Lower leg skin (tissue), 3 donors: Measurements from ENCODE around the gene PDZRN4.

Experiments
- POLR2A ChIP-seq, 2 donors: fragments of 450-650 bp; IDR thresholded peaks; one replicate each; pipeline ENCODE4 v1.6.1; 2016 to 2017; ENCODE audit warnings: antibody characterized with exemption in 2 of 2, mild to moderate bottlenecking in 1 of 2, moderate library complexity in 1 of 2
- TF ChIP-seq, protein P1 (sequence below), 3 donors: fragments of 450-650 bp; IDR thresholded peaks; one replicate each; pipeline ENCODE4 v1.5.1; 2016; ENCODE audit warnings: antibody characterized with exemption in 3 of 3, mild to moderate bottlenecking in 3 of 3, moderate library complexity in 2 of 3

DNA sequence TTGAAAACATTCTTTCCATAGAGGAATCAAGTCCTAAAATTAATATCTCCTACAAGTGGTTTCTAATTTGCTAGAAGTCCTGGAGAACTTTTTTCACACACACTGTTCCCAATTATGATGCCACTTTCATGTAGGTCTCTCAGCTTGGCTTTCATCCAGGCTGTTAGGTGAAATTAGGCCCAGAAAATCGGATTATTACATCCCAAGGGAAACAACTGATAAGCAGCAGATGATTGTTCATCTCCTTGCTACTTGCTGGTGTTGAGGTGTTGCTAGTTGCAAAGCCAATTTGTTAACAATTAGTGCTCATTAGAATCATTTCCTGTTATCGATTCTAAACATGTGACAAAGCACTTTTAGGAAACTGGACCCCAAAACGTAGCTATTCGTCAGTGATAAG lies 248.0 kb downstream of the PDZRN4 start:
- TF ChIP-seq, protein P1, sequence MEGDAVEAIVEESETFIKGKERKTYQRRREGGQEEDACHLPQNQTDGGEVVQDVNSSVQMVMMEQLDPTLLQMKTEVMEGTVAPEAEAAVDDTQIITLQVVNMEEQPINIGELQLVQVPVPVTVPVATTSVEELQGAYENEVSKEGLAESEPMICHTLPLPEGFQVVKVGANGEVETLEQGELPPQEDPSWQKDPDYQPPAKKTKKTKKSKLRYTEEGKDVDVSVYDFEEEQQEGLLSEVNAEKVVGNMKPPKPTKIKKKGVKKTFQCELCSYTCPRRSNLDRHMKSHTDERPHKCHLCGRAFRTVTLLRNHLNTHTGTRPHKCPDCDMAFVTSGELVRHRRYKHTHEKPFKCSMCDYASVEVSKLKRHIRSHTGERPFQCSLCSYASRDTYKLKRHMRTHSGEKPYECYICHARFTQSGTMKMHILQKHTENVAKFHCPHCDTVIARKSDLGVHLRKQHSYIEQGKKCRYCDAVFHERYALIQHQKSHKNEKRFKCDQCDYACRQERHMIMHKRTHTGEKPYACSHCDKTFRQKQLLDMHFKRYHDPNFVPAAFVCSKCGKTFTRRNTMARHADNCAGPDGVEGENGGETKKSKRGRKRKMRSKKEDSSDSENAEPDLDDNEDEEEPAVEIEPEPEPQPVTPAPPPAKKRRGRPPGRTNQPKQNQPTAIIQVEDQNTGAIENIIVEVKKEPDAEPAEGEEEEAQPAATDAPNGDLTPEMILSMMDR (IDR thresholded peaks at IDR 0.05): no peak
- TF ChIP-seq POLR2A (IDR thresholded peaks at IDR 0.05): no peak
